ENCODE data around the gene SLC25A21. TPM values are rescaled to one million over a fixed set of nuclear protein-coding genes. Genes with fewer than 3 reads are reported as not detected.

SLC25A21 gene
- polyA plus RNA-seq, 1 experiment: 0.50 TPM

- DNase-seq (ENCODE audit: low read depth): no peak
- Histone ChIP-seq H3K27me3 (ENCODE audit: control insufficient read depth, insufficient read depth, low read length) (no peaks in the 10 kb centered on the region), H3K36me3 (ENCODE audit: control insufficient read depth, insufficient read depth, low read length) (no peaks in the 10 kb centered on the region), H3K4me3 (ENCODE audit: low read depth, low read length) (no peak overlapping the region)
- ChIA-PET CTCF (interaction anchor here (0.7 kb wide), 1 partner anchor 29 kb away, joined by 3 read pairs; no protein-coding TSS in a partner anchor), POLR2A (no interaction called here)
- TF ChIP-seq CTCF (IDR thresholded peaks at IDR 0.05; ENCODE audit: insufficient read depth, low read depth, low read length): no peak
Measured at GRCh38 chr14:37203423-37203822, 31.0 kb upstream of the SLC25A21 start.

- ChIA-PET CTCF (no interaction called here), POLR2A (no interaction called here)
- no peaks in the 10 kb centered on the region for H3K27me3 ChIP-seq (ENCODE audit: control insufficient read depth, insufficient read depth, low read length)
- TF ChIP-seq CTCF (IDR thresholded peaks at IDR 0.05; ENCODE audit: insufficient read depth, low read depth, low read length): no peak
- no peak overlapping the region for H3K4me3 ChIP-seq (ENCODE audit: low read depth, low read length)
- DNase-seq (ENCODE audit: low read depth): no peak
- H3K36me3 ChIP-seq (ENCODE audit: control insufficient read depth, insufficient read depth, low read length): no peaks in the 10 kb centered on the region
Measured at GRCh38 chr14:37202812-37203211, 30.4 kb upstream of the SLC25A21 start.

GRCh38 chr14:37202265-37202664 lies 29.9 kb upstream of the SLC25A21 start:
- no peak for DNase-seq (ENCODE audit: low read depth)
- no peaks in the 10 kb centered on the region for H3K27me3 ChIP-seq (ENCODE audit: control insufficient read depth, insufficient read depth, low read length)
- no peaks in the 10 kb centered on the region for H3K36me3 ChIP-seq (ENCODE audit: control insufficient read depth, insufficient read depth, low read length)
- TF ChIP-seq CTCF (IDR thresholded peaks at IDR 0.05; ENCODE audit: insufficient read depth, low read depth, low read length): no peak
- CTCF ChIA-PET: interaction anchor here (0.7 kb wide), 1 partner anchor 266 kb away, joined by 3 read pairs; no protein-coding TSS in a partner anchor
- POLR2A ChIA-PET: no interaction called here
- no peak overlapping the region for H3K4me3 ChIP-seq (ENCODE audit: low read depth, low read length)

- Histone ChIP-seq H3K36me3 (ENCODE audit: control insufficient read depth, insufficient read depth, low read length) (no peaks in the 10 kb centered on the region), H3K27me3 (ENCODE audit: control insufficient read depth, insufficient read depth, low read length) (no peaks in the 10 kb centered on the region), H3K4me3 (ENCODE audit: low read depth, low read length) (no peak overlapping the region)
- CTCF ChIA-PET: interaction anchor here (0.7 to 2.2 kb wide), 2 partner anchors 29 to 266 kb away, joined by 3 to 10 read pairs; no protein-coding TSS in a partner anchor
- no peak for TF ChIP-seq CTCF (IDR thresholded peaks at IDR 0.05; ENCODE audit: insufficient read depth, low read depth, low read length)
- POLR2A ChIA-PET: no interaction called here
- DNase-seq (ENCODE audit: low read depth): no peak
Measured at GRCh38 chr14:37201724-37202123, 29.3 kb upstream of the SLC25A21 start.

- H3K4me3 ChIP-seq (ENCODE audit: low read depth, low read length): no peak overlapping the region; the same call in 1 of the 2 replicates
- no peak for DNase-seq (ENCODE audit: low read depth)
- ChIA-PET POLR2A (no interaction called here), CTCF (interaction anchor here (1.0 kb wide), 2 partner anchors 8 to 31 kb away, joined by 3 to 4 read pairs; no protein-coding TSS in a partner anchor)
- no peaks in the 10 kb centered on the region for H3K27me3 ChIP-seq (ENCODE audit: control insufficient read depth, insufficient read depth, low read length)
- TF ChIP-seq CTCF (IDR thresholded peaks at IDR 0.05; ENCODE audit: insufficient read depth, low read depth, low read length): no peak
- H3K36me3 ChIP-seq (ENCODE audit: control insufficient read depth, insufficient read depth, low read length): no peaks in the 10 kb centered on the region
Measured at GRCh38 chr14:37198907-37199306, 26.5 kb upstream of the SLC25A21 start.
